Spleen (tissue), 11 donors: ENCODE data around the gene C1QL3. TPM values are rescaled to one million over a fixed set of nuclear protein-coding genes. Genes with fewer than 3 reads are reported as not detected.

Source experiments
- DNase-seq: peaks from one replicate; pipeline ENCODE4 v3.0.0-alpha.2; 2020
- H3K27ac ChIP-seq, 8 donors: fragments of 200-600 bp; sonication (generic) in 7 of 8; 1 replicate in 4 of 8; 2 replicates in 4 of 8; pipeline versions ENCODE4 v1.5.0 to v1.8.0; 2016 to 2021; ENCODE audit warnings: inconsistent platforms in 4 of 8, mild to moderate bottlenecking in 4 of 8, moderate library complexity in 1 of 8
- H3K27me3 ChIP-seq, 7 donors: fragments of 200-600 bp; sonication (generic) in 6 of 7; replicated peaks in 1 of 7; 1 replicate in 4 of 7; 2 replicates in 3 of 7; pipeline versions ENCODE4 v1.5.0 to v1.8.0; 2016 to 2021; ENCODE audit warnings: inconsistent platforms in 3 of 7, mild to moderate bottlenecking in 1 of 7
- H3K36me3 ChIP-seq, 6 donors: fragments of 200-600 bp; sonication (generic) in 5 of 6; 1 replicate in 4 of 6; 2 replicates in 2 of 6; pipeline versions ENCODE4 v1.5.0 to v1.8.0; 2016 to 2021; ENCODE audit warnings: inconsistent platforms in 2 of 6
- H3K4me1 ChIP-seq, 6 donors: fragments of 200-600 bp; sonication (generic) in 5 of 6; 1 replicate in 3 of 6; 2 replicates in 3 of 6; pipeline versions ENCODE4 v1.5.0 to v1.8.0; 2016 to 2021; ENCODE audit warnings: inconsistent platforms in 3 of 6
- H3K4me3 ChIP-seq, 8 donors: fragments of 200-600 bp; sonication (generic) in 7 of 8; 1 replicate in 4 of 8; 2 replicates in 4 of 8; pipeline versions ENCODE4 v1.5.0 to v1.8.0; 2016 to 2021; ENCODE audit warnings: inconsistent platforms in 4 of 8, mild to moderate bottlenecking in 4 of 8, moderate library complexity in 2 of 8
- H3K9me3 ChIP-seq, 8 donors: fragments of 200-600 bp; sonication (generic) in 7 of 8; 1 replicate in 4 of 8; 2 replicates in 4 of 8; pipeline versions ENCODE4 v1.5.0 to v1.8.0; 2016 to 2021; ENCODE audit warnings: inconsistent platforms in 4 of 8
- CTCF ChIP-seq, 11 experiments: fragments of 200-600 bp in 7 of 11; fragments of 450-650 bp in 4 of 11; sonication (generic) in 4 of 11; IDR thresholded peaks in 8 of 11; conservative IDR thresholded peaks in 3 of 11; 1 replicate in 7 of 11; 2 replicates in 4 of 11; pipeline versions ENCODE4 v1.4.0 to v1.8.0; 2016 to 2021; ENCODE audit warnings: antibody characterized with exemption in 11 of 11, inconsistent platforms in 4 of 11, mild to moderate bottlenecking in 1 of 11
- POLR2A ChIP-seq, 3 donors: fragments of 450-650 bp; IDR thresholded peaks; one replicate each; pipeline ENCODE4 v1.5.1; 2017; ENCODE audit warnings: antibody characterized with exemption in 3 of 3, mild to moderate bottlenecking in 1 of 3
- POLR2AphosphoS5 ChIP-seq, 3 donors: sonication (generic); formaldehyde crosslinking; IDR thresholded peaks; one replicate each; pipeline ENCODE4 v1.5.1; 2017; ENCODE audit warnings: antibody characterized with exemption in 3 of 3
- WGBS, 5 donors: extraction: QIAGEN DNeasy Blood & Tissue Kit in 3 of 5; methylation state at CpG; one replicate each; pipeline versions ENCODE4 v1.1.5 to v1.1.7; 2013 to 2018; 5-methylcytosine and 5-hydroxymethylcytosine counted together
- intact Hi-C: fragments of 100-400 bp; cut with DNase I; formaldehyde crosslinking; loops from one replicate; pipeline ENCODE4 v1.15.0; 2023; ENCODE audit warnings: low total_unique reads
- polyA plus RNA-seq, 3 donors: library from polyadenylated mRNA; stranded (reverse); fragments of 200-250 nt; gene quantifications; one replicate each; pipeline ENCODE4 v1.2.1, GENCODE V29; 2013
- total RNA-seq, 7 donors: library from RNA; depleted of rRNA in 3 of 7; stranded (reverse); fragments of >200 nt in 3 of 7; fragmentation: NEBNext Ultra II Directional in 4 of 7; extraction: Animal tissue kit (Norgen Biotek cat#: 25700) in 4 of 7; gene quantifications; one replicate each; pipeline versions ENCODE4 v1.1.0 to v1.2.1, GENCODE V29; 2016 to 2021
- donor health status: healthy with polysubstance abuse.
- donor health status: DM: no; HTN: no; CAD: no; lungs with moderate emphysema.
- donor health status: DM: no; HTN: no; CAD: no.
- donor health status: Bipolar disorder and iron deficiency.
- donor health status: healthy.
- donor health status: DM: no; HTN: no; CAD: no.
- donor health status: DM: yes; HTN: yes; CAD: no.

C1QL3 gene
- total and polyA plus RNA-seq, 10 donors: not detected

- Histone ChIP-seq H3K4me1 (no peaks in the 10 kb centered on the region), H3K4me3 (no peak overlapping the region), H3K9me3 (no peaks in the 10 kb centered on the region), H3K36me3 (peaks cover 0 to 85% (median 12%) of the 10 kb centered on the region in 6 donors), H3K27me3 (no peaks in the 10 kb centered on the region), H3K27ac (no peak overlapping the region)
- DNase-seq: no peak
- TF ChIP-seq POLR2AphosphoS5 (IDR thresholded peaks at IDR 0.05) (no peak), CTCF (IDR thresholded peaks at IDR 0.05 in 8 of 11, conservative IDR thresholded peaks at IDR 0.05 in 3 of 11) (no peak), POLR2A (IDR thresholded peaks at IDR 0.05) (no peak)
- intact Hi-C loops: no loop called here
- WGBS, 5 donors: 94 to 98% (median 97%) methylated on average over 3 of the region's 3 CpGs
Measured at GRCh38 chr10:16490511-16490910, 31.2 kb downstream of the C1QL3 start.

- 85 to 93% (median 92%) methylated on average over 11 of the region's 11 CpGs for WGBS, 5 donors
- intact Hi-C loops: no loop called here
- Histone ChIP-seq H3K27ac (no peak overlapping the region), H3K4me1 (no peaks in the 10 kb centered on the region), H3K9me3 (no peaks in the 10 kb centered on the region), H3K36me3 (peaks cover 0 to 54% (median 10%) of the 10 kb centered on the region in 6 donors), H3K27me3 (no peaks in the 10 kb centered on the region), H3K4me3 (no peak overlapping the region)
- TF ChIP-seq POLR2AphosphoS5 (IDR thresholded peaks at IDR 0.05) (no peak), CTCF (IDR thresholded peaks at IDR 0.05 in 8 of 11, conservative IDR thresholded peaks at IDR 0.05 in 3 of 11) (no peak), POLR2A (IDR thresholded peaks at IDR 0.05) (no peak)
- DNase-seq: no peak
Measured at GRCh38 chr10:16483241-16483917, 38.3 kb downstream of the C1QL3 start.

DNA sequence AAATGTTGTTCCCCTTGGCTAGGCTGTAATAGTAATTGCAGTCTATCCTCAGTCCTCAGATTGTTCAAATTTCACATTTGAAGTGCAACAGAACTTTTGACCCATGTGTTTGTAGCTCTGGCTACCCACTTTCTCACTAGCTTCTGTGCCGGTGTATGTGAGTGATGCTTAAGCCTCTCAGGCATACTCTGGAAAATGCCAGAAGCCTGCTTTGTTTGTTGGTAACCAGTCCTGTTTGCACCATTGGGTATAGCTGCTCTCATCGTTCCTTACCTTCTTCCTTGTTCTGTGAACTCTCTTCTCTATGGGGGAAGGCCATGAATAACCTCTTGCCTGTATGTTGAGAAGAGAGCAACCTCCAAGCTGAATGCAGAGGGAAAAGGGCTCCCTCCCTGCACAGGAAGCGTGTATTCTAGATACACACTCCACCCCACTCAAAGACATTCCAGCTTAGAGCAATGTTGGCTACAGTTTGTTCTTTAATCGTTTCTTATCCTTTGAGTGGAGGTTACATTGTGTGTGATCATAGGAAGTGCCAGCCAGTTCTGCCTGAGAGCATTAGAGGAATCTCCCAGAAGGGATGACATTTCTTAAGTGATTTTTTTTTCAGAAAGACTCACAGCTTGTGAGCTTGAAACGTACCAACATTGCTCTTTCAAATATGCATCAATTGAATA, 40.5 kb downstream of the C1QL3 start:
- intact Hi-C loops: no loop called here
- Histone ChIP-seq H3K27ac (no peak overlapping the region), H3K4me1 (no peaks in the 10 kb centered on the region), H3K36me3 (peaks cover 0 to 32% (median under 1%) of the 10 kb centered on the region in 6 donors), H3K4me3 (no peak overlapping the region), H3K9me3 (no peaks in the 10 kb centered on the region), H3K27me3 (no peaks in the 10 kb centered on the region)
- TF ChIP-seq CTCF (IDR thresholded peaks at IDR 0.05 in 8 of 11, conservative IDR thresholded peaks at IDR 0.05 in 3 of 11): no peak
- no peak for TF ChIP-seq POLR2AphosphoS5 (IDR thresholded peaks at IDR 0.05)
- TF ChIP-seq POLR2A (IDR thresholded peaks at IDR 0.05): no peak
- WGBS, 5 donors: 70 to 76% (median 72%) methylated on average over 5 of the region's 5 CpGs
- DNase-seq: no peak

DNA sequence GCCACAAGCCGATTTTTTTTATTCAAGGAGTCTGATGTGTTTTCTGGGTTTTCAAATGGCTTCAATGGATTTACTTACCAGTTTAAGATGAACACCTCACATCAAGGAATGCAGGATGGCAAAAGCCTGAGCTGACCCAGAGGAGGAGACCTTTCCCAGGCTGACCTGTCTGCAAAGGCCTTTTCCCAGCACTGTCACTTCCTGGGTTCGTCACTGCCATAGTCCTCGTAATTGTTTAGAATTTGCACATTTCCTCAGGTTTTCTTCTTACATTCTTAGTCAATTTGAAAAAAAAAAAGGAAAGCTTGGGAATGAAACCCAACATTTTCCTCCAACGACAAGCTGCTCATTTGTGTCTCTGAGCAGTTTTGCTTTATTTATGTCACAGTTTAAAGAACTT, 42.9 kb downstream of the C1QL3 start:
- Histone ChIP-seq H3K27ac (no peak overlapping the region), H3K27me3 (no peaks in the 10 kb centered on the region), H3K36me3 (peaks cover 0 to 10% (median 0%) of the 10 kb centered on the region in 6 donors), H3K4me3 (no peak overlapping the region), H3K9me3 (no peaks in the 10 kb centered on the region), H3K4me1 (no peaks in the 10 kb centered on the region)
- TF ChIP-seq CTCF (IDR thresholded peaks at IDR 0.05 in 8 of 11, conservative IDR thresholded peaks at IDR 0.05 in 3 of 11): no peak
- TF ChIP-seq POLR2AphosphoS5 (IDR thresholded peaks at IDR 0.05): no peak
- TF ChIP-seq POLR2A (IDR thresholded peaks at IDR 0.05): no peak
- WGBS, 5 donors: 83 to 96% (median 90%) methylated on average over 4 of the region's 4 CpGs
- DNase-seq: no peak
- intact Hi-C loops: no loop called here
